SU-DHL-6 (cell line): ENCODE measurements around the gene ADGRB3.

Experiments used
- EZH2phosphoT487 ChIP-seq: fragments of 200-600 bp; sonication (generic), shearing (Covaris generic); conservative IDR thresholded peaks from 2 replicates; pipeline ENCODE4 v1.6.1; 2018; ENCODE audit warnings: mild to moderate bottlenecking, antibody characterized with exemption, low read length, moderate library complexity, mixed read lengths
- TF ChIP-seq, protein P1 (sequence below): fragments of 200-600 bp; sonication (generic); IDR thresholded peaks from one replicate; pipeline ENCODE4 v1.5.1; 2017; ENCODE audit warnings: antibody characterized with exemption, mild to moderate bottlenecking, low read length, moderate library complexity; ENCODE audit not compliant: insufficient read depth, poor library complexity, severe bottlenecking

DNA sequence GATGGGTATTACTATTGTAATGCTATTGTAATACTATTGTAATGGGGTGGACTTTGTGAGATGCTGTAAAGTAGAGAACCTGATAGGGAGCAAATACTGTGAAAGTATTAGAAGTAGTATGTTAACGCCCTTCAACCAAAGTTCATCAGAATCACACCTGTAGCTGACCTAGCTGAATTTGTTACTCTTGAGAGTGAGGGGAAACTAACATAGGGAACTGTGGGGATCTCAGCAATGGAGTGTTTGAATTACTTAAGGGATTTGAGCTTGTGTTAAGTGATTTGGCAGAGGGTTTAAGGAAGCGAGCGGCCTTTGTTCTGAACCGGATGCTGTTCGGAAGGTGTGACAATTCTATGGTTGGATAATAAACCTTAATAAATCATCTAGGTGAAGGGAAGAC lies 312.6 kb downstream of the ADGRB3 start:
- TF ChIP-seq, protein P1, sequence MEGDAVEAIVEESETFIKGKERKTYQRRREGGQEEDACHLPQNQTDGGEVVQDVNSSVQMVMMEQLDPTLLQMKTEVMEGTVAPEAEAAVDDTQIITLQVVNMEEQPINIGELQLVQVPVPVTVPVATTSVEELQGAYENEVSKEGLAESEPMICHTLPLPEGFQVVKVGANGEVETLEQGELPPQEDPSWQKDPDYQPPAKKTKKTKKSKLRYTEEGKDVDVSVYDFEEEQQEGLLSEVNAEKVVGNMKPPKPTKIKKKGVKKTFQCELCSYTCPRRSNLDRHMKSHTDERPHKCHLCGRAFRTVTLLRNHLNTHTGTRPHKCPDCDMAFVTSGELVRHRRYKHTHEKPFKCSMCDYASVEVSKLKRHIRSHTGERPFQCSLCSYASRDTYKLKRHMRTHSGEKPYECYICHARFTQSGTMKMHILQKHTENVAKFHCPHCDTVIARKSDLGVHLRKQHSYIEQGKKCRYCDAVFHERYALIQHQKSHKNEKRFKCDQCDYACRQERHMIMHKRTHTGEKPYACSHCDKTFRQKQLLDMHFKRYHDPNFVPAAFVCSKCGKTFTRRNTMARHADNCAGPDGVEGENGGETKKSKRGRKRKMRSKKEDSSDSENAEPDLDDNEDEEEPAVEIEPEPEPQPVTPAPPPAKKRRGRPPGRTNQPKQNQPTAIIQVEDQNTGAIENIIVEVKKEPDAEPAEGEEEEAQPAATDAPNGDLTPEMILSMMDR = no peak
- TF ChIP-seq EZH2phosphoT487 = no peak
